Stimulated activated naive CD4-positive, alpha-beta T cell treated with Interleukin-2 at 50 U/mL for 16 hours (primary cell): Measurements from ENCODE around the gene PKD1.

Source experiments
- DNase-seq: peaks from one replicate; lab custom pipeline; 2025; lab: John Stamatoyannopoulos, UW

PKD1 gene

DNA sequence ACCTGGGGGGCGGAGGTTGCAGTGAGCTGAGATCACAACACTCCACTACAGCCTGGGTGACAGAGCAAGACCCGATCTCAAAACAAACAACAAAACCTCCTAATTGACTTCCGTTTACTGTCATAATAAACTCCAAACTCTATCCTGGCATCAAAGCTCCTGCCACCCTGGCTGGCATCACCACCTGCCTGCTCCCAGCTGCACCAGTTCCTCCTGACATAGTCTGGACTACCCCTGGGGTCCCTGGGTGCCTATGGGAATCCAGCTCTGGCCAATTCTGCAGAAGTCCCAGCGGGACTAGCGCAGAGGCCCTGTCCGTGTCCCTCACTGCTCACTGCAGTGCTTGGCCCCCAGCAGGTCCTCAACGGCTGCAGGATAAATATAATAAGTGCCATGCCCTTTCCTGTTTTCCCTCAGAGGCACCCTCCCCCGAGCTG, 88.8 kb downstream of the PKD1 start:
- no peak for DNase-seq

DNA sequence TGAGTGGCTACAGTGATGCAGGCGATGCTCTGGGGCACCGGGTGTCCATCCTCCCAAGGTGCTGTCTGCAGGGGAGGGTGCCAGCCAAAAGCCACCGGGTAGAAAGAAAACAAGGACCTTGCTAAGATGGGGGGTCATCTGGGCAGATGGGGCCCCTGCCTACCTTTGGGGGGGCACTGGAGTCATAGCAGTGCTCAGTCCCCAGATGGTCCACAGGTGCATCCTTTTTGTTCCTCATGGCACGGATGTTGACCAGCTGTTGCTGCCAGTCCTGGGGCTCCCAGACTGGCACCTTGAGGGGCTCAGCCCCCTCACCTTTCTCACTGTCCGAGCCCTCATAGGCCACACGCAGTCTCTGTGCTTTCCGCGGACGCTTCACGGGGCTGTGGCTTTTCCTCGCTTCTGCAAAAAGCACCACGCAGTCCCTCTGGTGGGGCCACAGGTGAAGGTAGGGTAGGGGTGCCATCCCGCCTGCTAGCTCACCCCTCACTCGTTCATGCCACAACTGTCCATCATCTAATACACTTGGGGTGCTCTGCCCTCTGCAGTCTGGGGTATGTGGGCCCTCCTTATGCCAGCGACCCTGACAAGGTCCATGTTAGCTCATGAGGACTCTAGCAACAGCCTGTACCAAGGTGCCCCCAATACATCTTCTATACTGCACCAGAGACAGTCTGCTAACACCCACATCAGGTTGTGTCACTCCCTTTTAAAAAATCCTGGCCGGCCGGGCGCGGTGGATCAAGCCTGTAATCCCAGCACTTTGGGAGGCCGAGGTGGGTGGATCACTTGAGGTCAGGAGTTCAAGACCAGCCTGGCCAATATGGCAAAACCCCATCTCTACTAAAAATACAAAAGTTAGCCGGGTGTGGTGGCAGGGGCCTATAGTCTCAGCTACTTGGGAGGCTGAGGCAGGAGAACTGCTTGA, 89.5 kb downstream of the PKD1 start:
- no peak for DNase-seq

GRCh38 chr16:2044541-2044940, 91.2 kb downstream of the PKD1 start:
- DNase-seq: no peak

- DNase-seq: no peak
Observed at GRCh38 chr16:2043667-2044451, 91.8 kb downstream of the PKD1 start.

DNA sequence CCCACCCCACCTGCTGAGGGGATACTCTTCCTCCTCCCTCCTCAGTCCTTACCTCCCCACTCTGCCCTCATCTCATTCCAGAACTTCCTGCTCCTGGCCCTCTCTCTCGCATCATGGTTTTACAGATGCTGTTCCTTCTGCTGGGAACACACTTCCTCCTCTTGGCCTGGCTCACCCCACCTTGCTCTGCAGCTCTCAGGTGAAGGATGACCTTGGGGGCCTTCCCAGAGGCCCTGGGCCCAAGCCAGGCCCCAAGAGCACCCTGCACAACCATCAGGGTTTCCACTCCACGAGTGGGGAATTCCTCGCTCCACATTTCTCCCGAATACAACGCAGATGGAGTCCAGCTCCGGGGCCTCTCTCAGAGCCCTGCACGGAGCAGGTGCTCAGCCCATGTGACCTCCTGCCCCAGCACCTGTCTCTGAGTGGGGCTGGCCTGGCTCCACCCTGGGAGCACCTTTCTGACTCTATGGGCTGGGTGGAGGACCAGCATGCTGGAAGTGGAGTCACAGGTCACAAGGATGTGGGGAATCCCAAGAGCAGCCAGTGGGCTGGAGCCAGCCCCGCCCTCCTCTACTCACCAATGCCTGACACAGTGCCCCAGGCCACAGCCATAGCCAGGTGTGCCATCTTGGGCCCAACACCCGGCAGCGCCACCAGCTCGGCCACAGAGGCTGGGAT, 92.6 kb downstream of the PKD1 start:
- DNase-seq: no peak

- no peak for DNase-seq
Observed at GRCh38 chr16:2042171-2042985, 93.3 kb downstream of the PKD1 start.

- no peak for DNase-seq
Observed at GRCh38 chr16:2040787-2041522, 94.7 kb downstream of the PKD1 start.

DNA sequence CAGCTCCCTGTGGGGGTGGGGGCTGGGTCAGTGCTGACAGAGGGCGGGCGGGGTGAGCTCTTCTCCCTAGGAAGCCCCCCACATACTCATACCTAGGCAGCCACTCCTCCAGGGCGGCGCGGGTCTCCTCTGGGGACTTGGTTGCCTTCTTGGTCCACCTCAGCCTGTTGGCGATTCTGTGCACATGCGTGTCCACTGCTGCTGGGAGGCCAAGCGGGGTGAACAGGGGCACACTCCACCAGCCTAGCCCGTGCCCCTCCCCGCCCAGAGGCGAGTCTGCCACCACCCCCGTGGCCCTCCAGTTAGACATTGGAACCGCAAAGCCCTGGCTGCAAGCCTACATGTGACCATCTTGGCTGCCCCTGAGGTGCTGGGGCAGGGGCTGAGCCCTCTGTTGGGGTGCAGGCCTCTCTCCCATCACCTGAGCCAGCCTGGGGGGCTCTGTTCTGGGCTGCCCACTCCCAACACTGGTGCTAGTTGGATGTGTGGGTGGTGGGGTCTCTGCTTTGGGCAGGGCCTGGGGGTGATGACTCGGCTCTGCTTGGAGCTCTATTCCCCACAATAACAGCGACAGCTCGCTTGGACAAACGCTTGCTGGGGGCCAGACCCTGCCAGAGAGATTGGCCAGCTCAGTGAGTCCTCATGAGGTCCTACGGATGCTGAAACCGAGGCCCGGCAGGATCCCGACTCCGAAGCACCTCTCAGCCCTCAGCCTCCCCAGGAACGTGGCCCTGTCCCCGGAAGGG, 95.5 kb downstream of the PKD1 start:
- no peak for DNase-seq

- no peak for DNase-seq
Observed at GRCh38 chr16:2039274-2040031, 96.2 kb downstream of the PKD1 start.
